HG03439 (cell line): ENCODE measurements around the gene TIMM10.

Source experiments
- ATAC-seq: cut with Tn5 transposase; IDR thresholded peaks from one replicate; pipeline ENCODE4 v1.9.1; 2021; ENCODE audit warnings: mild to moderate bottlenecking, moderate library complexity; ENCODE audit not compliant: unreplicated experiment

The TIMM10 gene

DNA sequence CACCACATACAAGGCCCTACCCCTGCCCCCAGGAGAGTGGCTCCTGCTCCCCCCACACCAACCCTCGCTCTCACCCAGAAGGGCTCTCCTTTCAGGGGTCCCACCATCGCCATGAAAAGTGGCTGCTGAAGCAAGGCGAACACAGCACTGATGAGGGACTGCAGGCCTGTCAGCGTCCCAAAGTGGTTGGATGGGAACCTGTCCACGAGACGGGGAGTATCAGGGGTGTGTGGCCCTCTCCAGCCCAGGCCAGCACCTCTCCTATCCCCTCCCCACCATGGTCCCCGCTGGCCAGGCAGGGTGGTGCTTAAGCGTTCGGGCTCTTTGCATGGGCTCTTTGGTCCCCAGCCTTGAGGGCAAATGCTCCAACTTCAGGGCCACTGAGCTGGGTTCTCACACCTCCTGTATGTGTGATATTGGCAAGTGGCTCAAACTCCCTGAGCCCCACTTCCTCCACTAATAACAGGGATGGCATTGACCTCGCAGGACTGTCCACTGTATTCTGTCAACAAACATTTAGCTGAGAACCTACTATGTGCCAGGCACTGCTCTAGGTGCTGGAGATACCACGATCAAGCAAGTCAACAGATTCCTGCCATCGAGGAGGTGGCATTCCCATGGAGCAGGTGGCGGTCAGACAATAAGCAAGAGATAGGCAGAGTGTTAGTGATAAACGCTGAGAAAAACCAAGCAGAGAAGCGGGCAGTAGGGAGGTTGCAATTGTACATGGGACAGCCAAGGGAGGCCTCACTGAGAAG, 43.4 kb downstream of the TIMM10 start:
- no peak for ATAC-seq

DNA sequence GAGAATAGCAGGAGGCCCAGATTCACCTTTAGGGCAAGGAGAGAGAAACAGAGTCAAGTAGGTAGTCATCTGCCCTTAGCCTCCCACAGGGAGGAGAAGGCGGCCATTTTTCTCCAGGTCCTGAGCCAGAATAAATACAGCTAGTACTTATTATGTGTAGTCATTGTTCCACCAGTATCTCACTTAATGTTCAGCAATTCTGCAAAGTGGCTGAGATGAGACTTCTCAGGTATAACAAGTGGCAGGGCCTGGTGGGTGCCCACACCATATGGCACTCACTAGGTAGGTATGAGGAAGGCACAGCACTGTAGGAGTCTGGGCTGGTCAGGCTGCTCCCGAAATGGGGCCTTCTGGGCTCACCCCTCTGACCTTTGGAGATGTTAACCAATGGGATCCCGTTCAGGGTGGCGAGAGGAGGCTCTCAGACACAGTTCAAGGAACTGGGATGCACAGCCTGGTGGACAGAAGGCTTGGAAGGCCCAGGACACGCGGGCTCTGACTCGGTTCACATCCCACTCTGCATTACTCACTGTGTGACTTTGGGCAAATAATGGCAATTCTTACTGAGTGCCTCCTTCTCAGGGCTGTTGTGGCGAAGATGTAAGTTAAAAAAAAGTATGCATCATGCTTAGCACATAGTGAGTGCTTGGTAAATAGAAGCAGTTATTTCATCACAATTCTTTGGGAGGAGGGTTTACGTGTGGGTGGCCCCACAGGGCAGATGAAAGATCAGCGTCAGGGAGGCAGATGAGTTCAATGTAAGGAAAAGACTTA, 45.1 kb downstream of the TIMM10 start:
- no peak for ATAC-seq

DNA sequence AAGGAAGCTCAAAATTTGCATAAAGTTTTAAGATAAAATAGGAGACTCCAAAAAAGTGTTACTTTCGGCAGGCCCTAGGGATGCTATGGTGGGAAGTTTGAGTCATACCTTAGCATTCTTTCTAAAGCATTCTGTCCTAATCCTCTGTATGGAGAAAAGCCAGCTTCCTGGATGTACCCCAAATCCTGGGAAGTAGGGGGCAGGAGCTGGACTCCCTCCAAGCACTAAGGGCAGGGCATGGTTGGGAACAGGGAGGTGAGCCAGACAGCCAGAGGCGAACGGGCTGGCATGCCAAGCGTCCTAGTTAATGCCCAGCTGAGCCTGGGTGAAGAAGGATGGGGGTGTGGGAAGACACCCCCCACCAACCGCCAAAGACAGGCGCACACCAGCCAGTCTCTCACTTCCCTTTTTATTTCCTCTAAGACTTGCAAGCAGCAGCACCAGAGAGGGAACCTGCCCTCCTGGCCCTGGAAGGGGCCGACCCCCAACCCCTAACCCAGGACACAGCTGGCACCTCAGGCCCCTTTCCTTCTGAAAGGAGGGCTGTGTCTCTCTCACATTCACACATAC, 46.3 kb downstream of the TIMM10 start:
- no peak for ATAC-seq

DNA sequence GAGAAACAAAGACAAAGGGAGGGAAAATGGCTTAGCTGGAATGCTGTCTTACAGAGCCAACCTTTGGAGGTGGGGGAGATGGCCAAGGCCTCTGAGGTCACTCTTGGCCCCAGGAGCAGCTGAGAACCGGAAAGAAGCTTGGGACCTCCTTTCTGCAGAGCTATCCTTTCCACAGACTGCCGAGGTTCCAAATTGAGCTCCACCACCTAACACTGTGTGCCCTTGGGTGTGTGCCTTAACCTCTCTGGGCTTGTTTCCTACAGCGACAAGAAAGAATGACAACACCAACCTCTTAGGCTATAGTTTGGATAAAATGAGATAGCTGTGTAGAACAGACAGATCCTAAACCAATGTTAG, 47.0 kb downstream of the TIMM10 start:
- no peak for ATAC-seq

DNA sequence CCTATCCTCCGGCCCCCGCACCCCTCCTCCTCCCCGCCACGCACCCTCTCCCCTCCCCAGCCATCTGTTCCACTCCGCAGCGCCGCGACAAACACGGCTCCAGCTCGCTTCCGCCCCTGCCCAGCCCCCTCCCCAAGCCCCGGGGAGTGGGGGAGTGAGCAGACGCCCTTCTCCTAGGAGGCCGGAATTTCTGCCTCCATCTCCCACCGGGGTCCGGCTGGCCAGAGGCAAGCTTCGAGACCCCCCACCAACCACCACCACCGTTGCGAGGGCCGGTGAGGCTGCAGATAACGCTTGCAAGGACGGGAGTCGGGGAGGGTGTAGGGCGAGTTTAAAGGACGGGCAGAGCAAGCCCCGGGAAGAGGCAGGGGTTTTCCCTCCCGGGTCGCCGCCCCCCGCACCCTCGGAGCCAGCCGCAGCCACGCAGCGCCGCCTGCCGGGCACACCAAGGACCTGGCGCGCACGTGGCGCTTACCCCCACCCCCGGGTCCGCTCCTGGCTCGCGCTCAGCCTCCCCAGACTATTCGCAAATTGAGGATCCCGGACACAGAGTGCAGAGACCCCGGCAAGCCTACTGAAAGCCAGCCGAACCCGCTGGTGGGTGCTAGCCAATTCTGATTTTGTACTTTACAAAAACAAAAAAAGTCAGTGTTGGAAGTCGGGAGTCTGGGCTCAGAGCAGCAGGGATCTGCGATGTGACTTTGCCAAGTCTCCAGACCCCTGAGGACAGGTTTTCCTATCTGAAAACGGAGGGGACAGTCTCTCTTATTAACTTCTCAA, 47.6 kb downstream of the TIMM10 start:
- no peak for ATAC-seq

DNA sequence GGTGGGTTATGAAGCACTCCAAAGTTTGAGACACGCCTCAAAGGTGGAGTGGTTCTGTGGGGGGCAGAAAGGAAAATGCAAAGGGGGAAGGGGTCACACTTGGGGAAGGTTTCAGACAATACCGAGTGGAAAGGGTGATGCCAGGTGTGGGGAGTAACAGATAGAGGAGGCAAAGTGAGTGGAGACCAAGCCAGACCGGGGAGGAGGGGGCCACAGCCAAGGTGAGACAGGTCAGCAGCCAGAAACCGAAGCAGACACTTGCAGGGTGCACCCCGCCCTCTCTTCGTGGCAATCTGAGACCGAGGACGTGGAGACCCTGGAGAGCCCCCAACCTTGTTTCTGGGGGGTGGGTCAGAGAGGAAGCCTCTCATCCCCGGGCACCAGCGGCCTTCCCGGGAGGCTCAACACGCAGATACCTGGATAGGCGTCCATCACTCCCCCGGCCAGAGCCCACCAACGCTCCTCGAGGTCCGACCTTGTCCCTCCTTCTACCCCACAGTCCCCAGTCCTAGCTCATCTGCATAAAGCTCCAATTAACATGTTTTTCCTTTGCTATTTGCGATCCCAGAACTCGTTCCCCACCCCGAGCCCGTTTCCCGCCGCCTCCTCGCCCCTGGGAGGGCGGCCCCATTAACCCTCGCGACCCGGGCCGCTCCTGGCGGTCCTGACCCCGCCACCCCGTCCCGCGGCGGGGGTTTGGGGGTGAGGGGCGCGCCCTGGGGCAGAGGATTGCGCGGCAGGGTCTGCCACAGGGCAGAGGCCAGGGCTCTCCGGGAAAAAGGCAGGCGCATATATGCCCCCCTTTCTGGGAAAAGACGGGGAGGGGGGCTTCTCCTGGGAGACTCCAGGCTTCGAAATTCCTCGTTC, 48.4 kb downstream of the TIMM10 start:
- no peak for ATAC-seq

DNA sequence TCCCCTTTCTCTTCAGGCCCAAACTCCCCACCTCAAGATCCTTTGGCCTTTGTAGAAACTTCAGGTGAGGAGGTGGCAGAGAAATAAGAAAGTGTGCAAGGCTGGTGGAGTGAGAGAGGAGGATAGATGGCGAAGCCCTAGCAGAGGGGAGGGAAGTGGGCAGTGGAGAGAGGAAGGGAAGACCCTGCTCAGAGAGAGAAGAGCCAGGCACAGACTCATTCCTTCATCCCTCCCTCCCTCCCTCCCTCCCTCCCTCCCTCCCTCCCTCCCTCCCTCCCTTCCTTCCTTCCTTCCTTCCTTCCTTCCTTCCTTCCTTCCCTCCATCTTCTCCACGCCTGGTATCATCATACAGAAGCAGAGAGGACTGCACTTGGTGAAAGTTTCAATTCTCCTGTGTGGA, 49.2 kb downstream of the TIMM10 start:
- ATAC-seq, result no peak

DNA sequence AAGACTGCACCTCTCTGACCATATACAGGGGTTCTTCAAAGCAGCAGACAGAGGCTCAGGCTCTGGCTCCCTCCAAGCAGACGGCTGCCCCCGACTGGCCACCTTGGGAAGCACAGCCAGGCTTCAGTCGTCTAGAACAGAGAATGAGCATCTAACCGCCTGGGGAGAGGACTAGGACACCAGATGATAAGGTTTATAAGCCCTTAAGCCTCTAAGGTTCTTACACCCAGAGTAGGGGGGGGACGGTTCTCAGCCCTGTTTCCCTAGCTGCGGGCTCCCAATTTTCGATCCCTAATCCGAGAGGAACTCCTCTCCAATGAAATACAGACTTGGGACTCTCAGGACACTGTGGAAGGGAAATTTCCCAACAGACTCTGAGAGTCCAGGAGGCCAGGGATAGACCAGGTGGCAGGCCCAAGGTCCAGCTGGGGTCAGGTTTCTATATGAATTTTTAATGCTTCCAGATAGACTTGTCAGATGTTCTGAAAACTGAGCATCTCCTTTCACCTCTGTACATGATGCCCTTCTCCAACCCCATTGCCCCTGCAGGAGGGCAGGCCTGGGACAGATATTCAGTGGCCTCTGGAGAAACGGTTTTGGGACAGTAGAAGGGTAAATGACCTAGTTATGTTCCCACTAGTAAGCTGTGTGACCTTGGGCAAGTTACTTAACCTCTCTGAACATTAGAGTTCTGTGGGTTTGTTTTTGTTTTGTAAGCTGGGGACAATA, 50.0 kb downstream of the TIMM10 start:
- ATAC-seq, result peak; percentile 37

DNA sequence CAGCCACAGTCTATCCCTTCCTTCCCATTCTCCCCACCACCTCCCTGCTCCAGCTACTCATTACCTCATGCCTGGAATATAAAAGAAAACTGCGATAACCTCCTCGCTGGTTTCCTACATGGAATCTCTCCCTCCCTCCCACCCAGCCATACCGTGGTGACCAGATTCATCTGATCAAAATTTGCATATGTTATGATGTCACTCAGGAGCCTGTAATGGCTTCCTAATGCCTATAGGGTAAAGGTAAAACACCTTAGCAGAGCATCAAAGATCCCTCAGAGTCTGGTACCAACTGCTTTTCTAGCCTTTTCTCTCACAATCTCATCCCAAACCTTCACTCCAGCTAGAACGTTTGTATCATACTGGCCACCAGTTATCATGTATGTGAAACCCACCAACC, 50.6 kb downstream of the TIMM10 start:
- no peak for ATAC-seq

DNA sequence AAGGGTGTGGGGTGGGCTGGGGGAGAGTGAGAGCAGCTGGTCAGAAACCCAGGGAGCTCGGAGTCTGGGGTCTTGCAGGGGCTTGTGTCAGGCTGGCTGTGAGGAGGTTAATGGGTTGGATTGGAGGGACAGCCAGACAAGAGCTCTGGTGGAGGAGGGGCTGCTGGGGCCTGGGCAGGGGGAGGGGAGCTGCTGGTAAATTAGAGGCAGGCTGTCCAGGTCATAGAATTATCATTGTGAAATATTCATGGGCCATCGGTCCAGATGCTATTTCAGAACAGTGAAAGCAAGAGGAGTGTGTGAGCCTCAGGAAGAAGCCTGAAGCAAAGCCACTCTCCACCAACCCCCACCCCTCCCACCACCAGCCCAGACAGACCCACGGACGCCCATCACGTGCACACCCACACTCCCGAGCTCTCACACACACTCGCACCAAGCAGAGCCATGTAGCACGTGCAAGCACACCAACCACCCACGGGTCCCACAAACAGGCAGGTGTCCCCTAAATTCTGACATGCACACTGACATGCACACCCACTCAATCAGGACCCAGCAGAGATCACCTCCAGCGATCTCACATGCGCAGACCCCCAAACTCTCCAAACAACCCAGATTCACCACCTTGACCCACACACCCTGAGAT, 51.4 kb downstream of the TIMM10 start:
- ATAC-seq, result no peak
